ENCODE measurements around the gene VIPR2. TPM values are rescaled to one million over a fixed set of nuclear protein-coding genes. Genes with fewer than 3 reads are reported as not detected.

VIPR2 gene
- total RNA-seq, 4 donors from 2014 or later, result 0.38 to 2.4 (median 0.56) TPM

DNA sequence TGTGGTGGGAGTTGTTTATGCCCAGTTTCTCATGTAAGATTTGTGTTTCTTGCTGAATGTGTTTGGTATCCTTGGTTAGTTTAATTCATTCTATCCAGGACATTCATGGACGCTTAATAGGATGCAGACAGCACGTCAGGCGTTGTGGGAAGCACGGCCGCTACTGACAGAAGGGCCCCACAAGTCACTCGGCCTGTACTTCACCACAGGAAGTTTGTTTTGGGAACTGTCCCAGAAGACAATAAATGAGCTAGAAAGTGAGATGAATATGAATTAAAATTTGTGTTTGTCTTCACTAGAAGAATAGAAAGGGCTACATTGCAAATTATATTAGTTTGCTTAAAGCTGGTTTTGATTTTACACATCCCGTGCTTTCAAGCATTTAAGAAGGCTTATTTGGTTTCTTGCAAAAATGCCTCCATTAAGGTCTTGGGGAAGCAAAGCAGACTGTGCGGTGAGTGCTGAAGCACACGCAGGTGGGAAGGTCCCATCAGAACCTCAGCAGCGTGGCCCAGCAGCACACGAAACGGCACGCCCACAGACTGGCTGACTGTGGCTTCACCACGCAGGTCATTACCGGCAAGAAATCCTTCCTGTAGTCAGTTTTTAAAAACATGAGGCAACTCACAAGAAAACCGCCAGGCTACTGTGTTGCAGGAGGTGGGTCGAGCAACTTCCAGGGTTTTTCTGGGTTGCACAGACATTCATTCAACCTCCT lies 74.1 kb downstream of the VIPR2 start:
- TF ChIP-seq, protein P1, sequence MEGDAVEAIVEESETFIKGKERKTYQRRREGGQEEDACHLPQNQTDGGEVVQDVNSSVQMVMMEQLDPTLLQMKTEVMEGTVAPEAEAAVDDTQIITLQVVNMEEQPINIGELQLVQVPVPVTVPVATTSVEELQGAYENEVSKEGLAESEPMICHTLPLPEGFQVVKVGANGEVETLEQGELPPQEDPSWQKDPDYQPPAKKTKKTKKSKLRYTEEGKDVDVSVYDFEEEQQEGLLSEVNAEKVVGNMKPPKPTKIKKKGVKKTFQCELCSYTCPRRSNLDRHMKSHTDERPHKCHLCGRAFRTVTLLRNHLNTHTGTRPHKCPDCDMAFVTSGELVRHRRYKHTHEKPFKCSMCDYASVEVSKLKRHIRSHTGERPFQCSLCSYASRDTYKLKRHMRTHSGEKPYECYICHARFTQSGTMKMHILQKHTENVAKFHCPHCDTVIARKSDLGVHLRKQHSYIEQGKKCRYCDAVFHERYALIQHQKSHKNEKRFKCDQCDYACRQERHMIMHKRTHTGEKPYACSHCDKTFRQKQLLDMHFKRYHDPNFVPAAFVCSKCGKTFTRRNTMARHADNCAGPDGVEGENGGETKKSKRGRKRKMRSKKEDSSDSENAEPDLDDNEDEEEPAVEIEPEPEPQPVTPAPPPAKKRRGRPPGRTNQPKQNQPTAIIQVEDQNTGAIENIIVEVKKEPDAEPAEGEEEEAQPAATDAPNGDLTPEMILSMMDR (IDR thresholded peaks at IDR 0.05; ENCODE audit: low read depth), result no peak

DNA sequence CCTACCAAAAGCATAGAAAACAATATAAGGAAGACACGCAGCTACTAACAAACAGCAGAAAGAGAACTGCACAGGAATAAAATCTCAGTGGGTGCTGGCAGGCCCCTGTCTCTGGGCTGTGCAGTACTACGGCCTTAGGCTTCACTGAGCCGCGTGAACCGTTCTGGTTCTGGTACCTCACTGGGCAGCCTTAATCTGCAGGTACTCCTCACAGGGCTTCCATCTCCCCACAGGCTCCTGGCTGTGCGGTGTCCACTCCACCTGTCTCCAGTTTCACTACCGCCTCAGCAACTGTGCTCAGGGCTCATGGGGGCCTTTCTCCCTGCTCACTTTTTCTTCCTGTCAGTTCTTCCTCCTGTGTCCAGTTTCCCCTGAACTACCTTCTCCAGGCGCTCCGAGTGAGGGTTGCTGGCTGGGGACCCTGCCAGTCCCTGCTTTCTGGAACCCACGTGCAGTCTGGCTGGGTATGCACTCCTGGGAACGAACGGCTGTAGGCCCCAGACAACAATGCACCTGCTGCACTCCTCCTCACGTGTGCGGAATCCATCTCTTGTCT lies 75.7 kb downstream of the VIPR2 start:
- TF ChIP-seq, protein P1 (IDR thresholded peaks at IDR 0.05; ENCODE audit: low read depth), result no peak

GRCh38 chr7:159068488-159068811 lies 76.2 kb downstream of the VIPR2 start:
- TF ChIP-seq, protein P1 (IDR thresholded peaks at IDR 0.05; ENCODE audit: low read depth), result no peak

GRCh38 chr7:159067576-159068487 lies 76.8 kb downstream of the VIPR2 start:
- TF ChIP-seq, protein P1 (IDR thresholded peaks at IDR 0.05; ENCODE audit: low read depth), result no peak

DNA sequence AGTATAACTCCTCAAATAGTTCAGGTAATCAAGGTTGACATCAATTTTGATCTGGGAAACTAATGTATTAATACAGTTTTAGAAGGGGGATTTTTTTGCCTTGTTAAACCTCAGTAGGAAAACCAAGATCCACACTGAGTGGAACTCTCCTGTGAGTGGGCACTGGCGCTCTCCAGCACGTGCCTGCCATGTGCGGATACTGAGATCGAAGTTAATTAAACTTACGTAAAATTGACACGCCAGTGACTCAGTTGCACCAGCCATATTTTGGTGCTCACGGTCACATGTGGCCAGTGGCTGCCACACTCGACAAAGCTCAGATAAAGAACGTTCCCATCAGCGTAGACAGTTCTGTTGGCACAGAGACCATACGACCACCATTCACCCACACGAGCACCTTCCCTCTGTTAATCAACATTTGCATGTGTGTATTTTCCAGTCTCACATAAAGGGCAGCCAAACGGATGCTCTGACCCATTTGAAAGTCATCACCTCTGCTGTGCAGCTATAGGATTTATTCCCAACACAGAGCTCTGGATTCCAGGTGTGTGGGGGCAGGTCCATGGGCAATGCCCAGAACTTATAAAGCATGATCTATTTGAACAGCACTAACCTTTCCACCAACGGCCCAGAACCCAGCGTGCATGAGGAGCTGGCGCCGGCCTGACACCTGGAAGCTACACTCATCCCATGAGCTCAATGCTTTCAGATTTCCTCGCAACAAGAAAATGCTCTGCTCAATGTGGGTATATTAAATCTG lies 77.7 kb downstream of the VIPR2 start:
- TF ChIP-seq, protein P1 (IDR thresholded peaks at IDR 0.05; ENCODE audit: low read depth), result no peak

GRCh38 chr7:159065852-159066480 lies 78.7 kb downstream of the VIPR2 start:
- TF ChIP-seq, protein P1 (IDR thresholded peaks at IDR 0.05; ENCODE audit: low read depth), result no peak

Measured in subcutaneous adipose tissue (tissue), 4 donors.